HFF-Myc (cell line): Measurements from ENCODE around the gene UBE2L3.
"Not testable (repeated sequence)": the region's sequence is repeated elsewhere in the genome, so short reads cannot be mapped to it uniquely, and the experiment has no call there.

Experiments
- DNase-seq: peaks from one replicate; pipeline ENCODE4 v3.0.0-alpha.2; 2011; ENCODE audit warnings: low read depth; ENCODE audit errors: extremely low read depth
- H3K4me3 ChIP-seq: replicated peaks from 2 replicates; pipeline ENCODE4 v1.5.1; 2011; ENCODE audit warnings: low read depth, mild to moderate bottlenecking, control low read depth, low read length
- TF ChIP-seq, protein P1 (sequence below): IDR thresholded peaks from 2 replicates; pipeline ENCODE4 v1.5.1; 2012; ENCODE audit warnings: mild to moderate bottlenecking, low read depth, low read length, control low read depth; ENCODE audit errors: missing control alignments

UBE2L3 gene

GRCh38 chr22:21642584-21643448, 75.3 kb downstream of the UBE2L3 start:
- no peak for DNase-seq
- H3K4me3 ChIP-seq, result peak overlapping the region; percentile 79
- TF ChIP-seq, protein P1, sequence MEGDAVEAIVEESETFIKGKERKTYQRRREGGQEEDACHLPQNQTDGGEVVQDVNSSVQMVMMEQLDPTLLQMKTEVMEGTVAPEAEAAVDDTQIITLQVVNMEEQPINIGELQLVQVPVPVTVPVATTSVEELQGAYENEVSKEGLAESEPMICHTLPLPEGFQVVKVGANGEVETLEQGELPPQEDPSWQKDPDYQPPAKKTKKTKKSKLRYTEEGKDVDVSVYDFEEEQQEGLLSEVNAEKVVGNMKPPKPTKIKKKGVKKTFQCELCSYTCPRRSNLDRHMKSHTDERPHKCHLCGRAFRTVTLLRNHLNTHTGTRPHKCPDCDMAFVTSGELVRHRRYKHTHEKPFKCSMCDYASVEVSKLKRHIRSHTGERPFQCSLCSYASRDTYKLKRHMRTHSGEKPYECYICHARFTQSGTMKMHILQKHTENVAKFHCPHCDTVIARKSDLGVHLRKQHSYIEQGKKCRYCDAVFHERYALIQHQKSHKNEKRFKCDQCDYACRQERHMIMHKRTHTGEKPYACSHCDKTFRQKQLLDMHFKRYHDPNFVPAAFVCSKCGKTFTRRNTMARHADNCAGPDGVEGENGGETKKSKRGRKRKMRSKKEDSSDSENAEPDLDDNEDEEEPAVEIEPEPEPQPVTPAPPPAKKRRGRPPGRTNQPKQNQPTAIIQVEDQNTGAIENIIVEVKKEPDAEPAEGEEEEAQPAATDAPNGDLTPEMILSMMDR, result peak; percentile 62

DNA sequence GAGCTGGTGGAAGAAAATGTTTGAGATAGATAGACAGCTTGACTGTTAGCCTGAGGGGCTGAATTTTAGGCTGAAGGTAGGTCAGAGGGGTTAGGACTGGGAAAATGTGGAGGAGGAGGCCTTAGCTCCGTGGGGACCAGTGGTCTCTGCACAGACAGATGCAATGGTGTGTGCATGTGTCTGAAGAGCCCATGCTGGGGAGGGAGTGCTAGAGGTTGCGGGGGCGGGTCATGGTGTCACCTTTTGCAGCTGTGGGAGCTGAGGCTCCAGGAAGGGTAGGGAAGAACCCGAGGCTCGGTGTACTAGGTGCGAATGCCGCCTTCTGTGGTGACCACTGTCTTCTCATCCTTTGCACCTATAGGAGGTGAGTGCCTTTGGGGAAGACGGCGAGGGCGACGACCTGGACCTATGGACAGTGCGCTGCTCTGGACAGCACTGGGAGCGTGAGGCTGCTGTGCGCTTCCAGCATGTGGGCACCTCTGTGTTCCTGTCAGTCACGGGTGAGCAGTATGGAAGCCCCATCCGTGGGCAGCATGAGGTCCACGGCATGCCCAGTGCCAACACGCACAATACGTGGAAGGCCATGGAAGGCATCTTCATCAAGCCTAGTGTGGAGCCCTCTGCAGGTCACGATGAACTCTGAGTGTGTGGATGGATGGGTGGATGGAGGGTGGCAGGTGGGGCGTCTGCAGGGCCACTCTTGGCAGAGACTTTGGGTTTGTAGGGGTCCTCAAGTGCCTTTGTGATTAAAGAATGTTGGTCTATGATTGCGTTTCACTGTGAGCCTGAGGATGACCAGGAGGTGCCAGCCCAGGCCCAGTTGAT, 76.2 kb downstream of the UBE2L3 start:
- TF ChIP-seq, protein P1, result peak; percentile 6
- no peak for DNase-seq
- peak overlapping the region; percentile 79 for H3K4me3 ChIP-seq

GRCh38 chr22:21645513-21645912, 78.0 kb downstream of the UBE2L3 start:
- not testable (repeated sequence) for DNase-seq, H3K4me3 ChIP-seq

DNA sequence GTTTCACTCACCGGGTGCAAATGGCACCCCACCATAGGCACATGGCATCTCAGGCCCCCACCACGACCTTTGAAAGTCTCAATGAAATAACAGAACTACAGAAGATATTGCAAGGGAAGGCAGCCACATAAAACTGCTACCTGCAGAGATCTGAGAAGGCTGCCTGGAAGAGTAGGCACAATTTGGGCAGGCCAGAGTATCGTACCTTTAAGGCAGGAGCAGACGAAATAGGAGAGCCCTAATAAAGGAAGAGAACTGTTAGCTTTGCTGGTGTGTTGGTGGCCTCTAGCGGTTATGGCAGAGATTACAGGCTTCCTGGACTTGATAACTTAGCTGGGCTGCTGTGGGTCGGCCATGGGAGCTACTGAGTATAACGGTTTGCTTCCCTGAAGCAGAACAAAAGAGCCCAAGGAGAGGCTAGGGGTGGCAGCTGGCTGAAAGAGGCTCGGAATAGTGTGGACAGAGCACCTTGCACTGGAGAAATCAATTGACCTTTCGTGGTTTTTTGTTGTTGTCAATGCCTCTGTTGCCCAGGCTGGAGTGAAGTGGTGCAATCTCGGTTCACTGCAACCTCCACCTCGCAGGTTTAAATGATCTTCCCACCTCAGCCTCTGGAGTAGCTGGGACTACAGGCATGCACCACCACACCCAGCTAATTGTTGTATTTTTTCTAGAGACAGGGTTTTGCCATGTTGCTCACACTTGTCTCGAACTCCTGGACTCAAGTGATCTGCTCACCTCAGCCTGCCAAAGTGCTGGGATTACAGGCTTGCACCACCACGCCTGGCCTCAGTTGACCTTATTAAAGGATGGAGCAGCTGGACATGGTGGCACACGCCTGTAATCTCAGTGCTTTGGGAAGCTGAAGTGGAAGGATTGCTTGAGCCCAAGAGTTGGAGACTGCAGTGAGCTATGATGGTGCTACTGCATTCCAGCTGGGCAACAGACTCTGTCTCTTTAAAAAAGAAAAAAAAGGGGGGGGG, 79.4 kb downstream of the UBE2L3 start:
- TF ChIP-seq, protein P1, result peak; percentile 88
- DNase-seq, result peak; percentile 71
- no peak overlapping the region for H3K4me3 ChIP-seq

- TF ChIP-seq, protein P1, result no peak
- no peak overlapping the region for H3K4me3 ChIP-seq
- DNase-seq, result no peak
Observed at GRCh38 chr22:21650280-21650679, 82.8 kb downstream of the UBE2L3 start.

DNA sequence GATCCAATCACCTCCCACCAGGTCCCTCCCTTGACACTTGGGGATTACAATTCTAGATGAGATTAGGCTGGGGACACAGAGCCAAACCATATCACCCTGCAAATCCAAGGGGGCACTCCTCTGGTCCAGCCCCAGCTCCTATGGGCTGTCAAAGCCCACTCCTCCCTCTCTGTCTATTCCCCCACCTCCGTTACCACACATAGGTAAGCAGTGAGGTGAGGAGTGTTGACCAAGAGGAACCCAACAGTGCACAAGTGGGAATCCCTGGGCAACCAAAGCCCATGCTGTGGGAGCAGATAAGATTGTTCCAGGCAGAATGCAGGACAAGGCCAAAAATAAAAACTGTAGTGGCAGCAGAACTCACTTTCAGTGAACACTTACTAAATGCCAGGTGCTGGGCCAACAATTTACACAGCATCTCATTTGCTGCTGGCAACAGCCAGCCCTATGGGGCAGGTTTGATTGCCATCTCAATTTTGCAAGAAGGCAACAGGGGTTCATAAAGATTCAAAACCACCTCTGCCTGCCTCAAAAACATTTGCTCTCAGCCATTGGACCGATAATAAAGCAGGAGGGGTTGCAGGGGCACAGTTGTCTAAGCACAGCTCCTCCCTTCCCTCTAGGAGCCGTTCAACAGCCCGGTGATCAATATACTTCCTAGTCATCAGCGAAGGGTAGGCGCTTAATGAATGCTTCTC, 83.5 kb downstream of the UBE2L3 start:
- peak overlapping the region; percentile 82 for H3K4me3 ChIP-seq
- no peak for DNase-seq
- TF ChIP-seq, protein P1, result no peak
